Measurements from ENCODE around the gene CFAP20DC. TPM values are rescaled to one million over a fixed set of nuclear protein-coding genes. Genes with fewer than 3 reads are reported as not detected.

CFAP20DC gene
- total RNA-seq, 1 experiment from 2014 or later: 2.9 TPM

DNA sequence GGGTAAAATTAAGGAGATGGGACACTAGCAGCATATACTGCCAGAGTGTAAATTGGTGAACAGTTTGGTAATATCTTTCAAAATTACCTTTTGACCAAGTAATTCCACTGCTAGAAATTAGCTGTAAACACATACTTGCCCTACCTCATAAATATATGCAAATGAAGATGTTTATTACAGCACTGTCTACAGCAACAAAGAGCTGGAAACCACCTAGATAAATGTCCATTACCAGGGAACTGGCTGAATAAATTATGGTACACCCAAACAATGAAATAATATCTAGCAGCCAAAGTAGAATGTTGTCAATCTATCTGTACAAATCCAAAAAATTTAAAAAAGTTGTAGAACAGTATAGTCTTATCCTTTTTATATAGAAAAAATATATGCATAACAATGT lies 277.4 kb downstream of the CFAP20DC start:
- H3K9me3 ChIP-seq (ENCODE audit: control insufficient read depth in 1 of 2, insufficient read depth in 1 of 2, low read depth in 1 of 2, low read length in 2 of 2): no peaks in the 10 kb centered on the region
- RAD21 ChIA-PET (ENCODE audit: low non-redundant PET in 1 of 2, low total read pairs in 2 of 2, uncharacterized antibody in 2 of 2, unreplicated experiment in 2 of 2): no interaction called here
- no peaks in the 10 kb centered on the region for H3K79me2 ChIP-seq (ENCODE audit: insufficient read depth, low read length)
- H3K27ac ChIP-seq (ENCODE audit: low read depth, low read length): no peak overlapping the region
- no peaks in the 10 kb centered on the region for H4K20me1 ChIP-seq (ENCODE audit: insufficient read depth)
- no TSS peak for BruUV-seq (replicated peaks)
- H3K4me3 ChIP-seq (replicated peaks in 1 of 2; ENCODE audit: low read depth in 1 of 2, low read length in 2 of 2): no peak overlapping the region
- TF ChIP-seq POLR2A (IDR thresholded peaks at IDR 0.05; ENCODE audit: borderline replicate concordance, extremely low read depth, insufficient read depth, insufficient read length) (no peak), EZH2phosphoT487 (IDR thresholded peaks at IDR 0.05; ENCODE audit: borderline replicate concordance) (no peak), SP1 (IDR thresholded peaks at IDR 0.05; ENCODE audit: low read depth) (no peak), ELF1 (IDR thresholded peaks at IDR 0.05; ENCODE audit: borderline replicate concordance, low read depth) (no peak), ZBTB33 (IDR thresholded peaks at IDR 0.05; ENCODE audit: extremely low read depth, insufficient replicate concordance, low read length) (no peak)
- TF ChIP-seq, protein P1, sequence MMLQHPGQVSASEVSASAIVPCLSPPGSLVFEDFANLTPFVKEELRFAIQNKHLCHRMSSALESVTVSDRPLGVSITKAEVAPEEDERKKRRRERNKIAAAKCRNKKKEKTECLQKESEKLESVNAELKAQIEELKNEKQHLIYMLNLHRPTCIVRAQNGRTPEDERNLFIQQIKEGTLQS (IDR thresholded peaks at IDR 0.05): no peak
- TF ChIP-seq, protein P2, sequence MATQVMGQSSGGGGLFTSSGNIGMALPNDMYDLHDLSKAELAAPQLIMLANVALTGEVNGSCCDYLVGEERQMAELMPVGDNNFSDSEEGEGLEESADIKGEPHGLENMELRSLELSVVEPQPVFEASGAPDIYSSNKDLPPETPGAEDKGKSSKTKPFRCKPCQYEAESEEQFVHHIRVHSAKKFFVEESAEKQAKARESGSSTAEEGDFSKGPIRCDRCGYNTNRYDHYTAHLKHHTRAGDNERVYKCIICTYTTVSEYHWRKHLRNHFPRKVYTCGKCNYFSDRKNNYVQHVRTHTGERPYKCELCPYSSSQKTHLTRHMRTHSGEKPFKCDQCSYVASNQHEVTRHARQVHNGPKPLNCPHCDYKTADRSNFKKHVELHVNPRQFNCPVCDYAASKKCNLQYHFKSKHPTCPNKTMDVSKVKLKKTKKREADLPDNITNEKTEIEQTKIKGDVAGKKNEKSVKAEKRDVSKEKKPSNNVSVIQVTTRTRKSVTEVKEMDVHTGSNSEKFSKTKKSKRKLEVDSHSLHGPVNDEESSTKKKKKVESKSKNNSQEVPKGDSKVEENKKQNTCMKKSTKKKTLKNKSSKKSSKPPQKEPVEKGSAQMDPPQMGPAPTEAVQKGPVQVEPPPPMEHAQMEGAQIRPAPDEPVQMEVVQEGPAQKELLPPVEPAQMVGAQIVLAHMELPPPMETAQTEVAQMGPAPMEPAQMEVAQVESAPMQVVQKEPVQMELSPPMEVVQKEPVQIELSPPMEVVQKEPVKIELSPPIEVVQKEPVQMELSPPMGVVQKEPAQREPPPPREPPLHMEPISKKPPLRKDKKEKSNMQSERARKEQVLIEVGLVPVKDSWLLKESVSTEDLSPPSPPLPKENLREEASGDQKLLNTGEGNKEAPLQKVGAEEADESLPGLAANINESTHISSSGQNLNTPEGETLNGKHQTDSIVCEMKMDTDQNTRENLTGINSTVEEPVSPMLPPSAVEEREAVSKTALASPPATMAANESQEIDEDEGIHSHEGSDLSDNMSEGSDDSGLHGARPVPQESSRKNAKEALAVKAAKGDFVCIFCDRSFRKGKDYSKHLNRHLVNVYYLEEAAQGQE (IDR thresholded peaks at IDR 0.05; ENCODE audit: low read depth): no peak
- POLR2A ChIA-PET: no interaction called here
- no peak for ATAC-seq
- no peaks in the 10 kb centered on the region for H3K27me3 ChIP-seq (ENCODE audit: insufficient read depth, low read length)
- H3K9ac ChIP-seq (ENCODE audit: low read length): no peak overlapping the region
- H3K9me2 ChIP-seq (ENCODE audit: insufficient read depth): no peaks in the 10 kb centered on the region
- no peak overlapping the region for H2AFZ ChIP-seq (ENCODE audit: low read depth, low read length, poor library complexity, severe bottlenecking)
- no peak for DNase-seq (ENCODE audit: low read depth, low spot score)
- no peaks in the 10 kb centered on the region for H3K4me1 ChIP-seq (ENCODE audit: control insufficient read depth in 1 of 2, insufficient read depth in 2 of 2, low read length in 2 of 2)
- CTCF ChIA-PET: no interaction called here
- no peak overlapping the region for H3K4me2 ChIP-seq (ENCODE audit: low read length)
- no peaks in the 10 kb centered on the region for H3K36me3 ChIP-seq (ENCODE audit: control insufficient read depth in 1 of 2, insufficient read depth in 2 of 2, low read length in 2 of 2)
- intact Hi-C loops (cut with micrococcal nuclease): no loop called here

Data from HCT116 (cell line).